Stimulated activated CD4-positive, alpha-beta T cell treated with anti-CD3 and anti-CD28 coated beads, TNF-alpha, amount 100 ng/mL, for 48 hours (primary cell): ENCODE data around the gene RFX7.

ENCODE experiments used
- DNase-seq, 3 donors: peaks; one replicate each; pipeline ENCODE4 v3.0.0-alpha.2; 2020; ENCODE audit warnings: low read depth in 3 of 3

The RFX7 gene

DNA sequence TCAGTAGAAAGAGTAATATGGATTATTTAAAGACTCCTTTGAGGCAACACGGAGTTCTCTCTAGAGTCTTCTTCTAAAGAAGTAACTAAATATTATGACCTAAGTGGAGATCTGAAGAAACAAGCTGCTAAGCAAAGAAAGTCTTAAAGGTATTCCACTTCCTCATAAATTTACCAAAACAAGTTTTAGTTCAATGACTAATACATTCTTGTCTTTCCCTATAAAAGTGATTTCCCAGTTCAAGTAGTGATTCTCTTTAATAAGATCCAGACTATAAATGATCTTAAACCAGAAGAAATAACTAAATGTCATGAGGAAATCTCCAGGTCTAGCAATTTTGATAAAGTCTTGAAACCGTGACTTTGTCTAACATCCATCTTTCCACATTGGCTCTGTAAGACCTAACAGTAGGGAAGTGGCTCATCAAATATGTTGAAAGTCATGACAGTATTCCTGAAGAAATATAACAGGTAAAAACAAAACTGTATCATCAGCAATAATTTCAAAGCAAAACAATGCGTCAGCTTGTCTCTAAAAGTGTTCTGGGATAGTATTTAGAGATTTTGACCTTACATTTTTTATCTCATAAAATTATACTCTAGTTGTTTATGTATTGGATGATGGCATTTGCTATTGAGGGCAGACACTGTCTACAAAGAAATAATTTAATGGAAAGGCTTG lies 198.5 kb downstream of the RFX7 start:
- no peak for DNase-seq

DNA sequence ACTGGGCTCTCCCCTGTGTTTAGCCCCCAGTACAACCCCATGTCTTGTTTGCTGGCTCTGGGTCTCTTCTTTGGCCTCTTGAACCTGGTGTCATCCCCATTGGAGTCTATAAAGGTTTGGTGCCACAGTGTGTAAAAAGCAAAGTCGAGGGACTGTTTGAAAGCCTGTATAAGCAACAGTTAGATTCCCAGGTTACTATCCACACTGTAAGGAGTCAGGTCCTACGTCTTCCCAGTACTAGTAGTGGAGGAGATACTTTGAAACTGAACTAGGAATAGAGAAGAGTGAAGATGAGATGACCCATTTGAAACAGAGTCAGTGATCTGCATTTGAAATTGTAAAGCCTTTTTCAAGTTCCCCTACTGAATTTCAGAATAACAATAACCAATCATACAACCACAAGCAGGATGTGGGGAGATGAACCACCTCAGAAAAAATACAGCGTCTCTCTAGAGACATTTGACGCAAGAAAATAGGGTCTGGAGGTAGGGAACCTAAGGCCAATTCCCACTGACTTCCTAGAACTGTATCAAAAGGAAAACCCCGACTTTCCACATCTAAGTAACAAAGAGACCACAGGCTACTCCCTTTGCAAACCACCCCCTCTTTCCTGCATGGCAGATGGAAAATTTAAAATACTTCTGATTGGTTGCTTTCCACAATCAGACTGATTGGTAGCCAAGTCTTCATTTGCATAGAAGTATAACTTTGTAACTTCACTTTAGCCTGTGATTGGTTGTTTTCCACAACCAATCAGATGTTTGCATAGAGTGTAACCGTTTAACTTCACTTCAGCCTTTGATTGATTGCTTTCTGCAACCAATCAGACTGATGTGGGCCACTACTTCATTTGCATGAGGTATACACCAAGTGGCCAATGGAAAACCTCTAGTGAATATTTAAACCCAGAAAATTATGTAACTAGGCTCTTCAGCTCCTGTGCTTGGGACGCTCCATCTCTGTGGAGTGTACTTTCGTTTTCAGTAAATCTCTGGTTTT lies 200.4 kb downstream of the RFX7 start:
- DNase-seq, result peak in 1 of 3 donors; percentile 15

- no peak for DNase-seq
These were observed 201.2 kb downstream of the RFX7 start for GRCh38 chr15:56042498-56042897.

DNA sequence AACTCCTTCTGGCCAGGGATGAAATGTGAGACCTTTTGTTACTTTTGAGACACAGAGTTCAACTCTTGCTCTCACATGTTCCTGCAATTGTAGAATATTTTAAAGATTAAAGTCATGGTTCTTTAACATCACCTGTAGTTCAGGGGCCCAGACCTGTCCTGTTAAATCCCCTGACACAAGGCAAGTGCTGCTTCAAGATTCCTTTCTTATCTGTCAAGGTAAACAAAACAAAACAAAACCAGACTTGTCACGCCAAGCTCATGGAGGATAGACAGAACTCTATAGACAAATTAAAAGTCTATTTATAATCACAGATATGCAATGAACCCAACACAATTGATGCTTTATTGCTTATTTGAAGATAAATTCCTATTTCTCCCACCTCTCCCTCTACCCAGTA lies 201.6 kb downstream of the RFX7 start:
- DNase-seq, result no peak

- no peak for DNase-seq
These were observed 203.3 kb downstream of the RFX7 start for GRCh38 chr15:56040081-56041035.

GRCh38 chr15:56038707-56039106 lies 205.0 kb downstream of the RFX7 start:
- no peak for DNase-seq

DNA sequence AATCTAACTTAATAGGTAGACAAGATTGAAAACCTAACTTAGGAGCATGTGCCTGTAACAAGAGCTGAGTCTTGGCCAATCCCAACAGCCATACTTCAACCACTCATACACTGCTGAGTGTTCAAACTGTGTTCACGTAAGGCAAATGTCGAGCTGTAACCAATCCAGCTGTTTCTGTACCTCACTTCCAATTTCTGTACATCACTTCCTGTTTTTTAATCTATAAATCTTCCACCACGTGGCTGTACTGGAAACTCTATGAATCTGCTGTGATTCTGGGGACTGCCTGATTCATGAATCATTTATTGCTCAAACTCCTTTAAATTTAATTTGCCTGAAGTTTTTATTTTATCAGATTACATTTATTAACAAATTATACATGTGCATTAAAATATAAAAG lies 205.7 kb downstream of the RFX7 start:
- DNase-seq, result peak in 1 of 3 donors; percentile 11
